ENCODE data around the gene COX7A1.

DNA sequence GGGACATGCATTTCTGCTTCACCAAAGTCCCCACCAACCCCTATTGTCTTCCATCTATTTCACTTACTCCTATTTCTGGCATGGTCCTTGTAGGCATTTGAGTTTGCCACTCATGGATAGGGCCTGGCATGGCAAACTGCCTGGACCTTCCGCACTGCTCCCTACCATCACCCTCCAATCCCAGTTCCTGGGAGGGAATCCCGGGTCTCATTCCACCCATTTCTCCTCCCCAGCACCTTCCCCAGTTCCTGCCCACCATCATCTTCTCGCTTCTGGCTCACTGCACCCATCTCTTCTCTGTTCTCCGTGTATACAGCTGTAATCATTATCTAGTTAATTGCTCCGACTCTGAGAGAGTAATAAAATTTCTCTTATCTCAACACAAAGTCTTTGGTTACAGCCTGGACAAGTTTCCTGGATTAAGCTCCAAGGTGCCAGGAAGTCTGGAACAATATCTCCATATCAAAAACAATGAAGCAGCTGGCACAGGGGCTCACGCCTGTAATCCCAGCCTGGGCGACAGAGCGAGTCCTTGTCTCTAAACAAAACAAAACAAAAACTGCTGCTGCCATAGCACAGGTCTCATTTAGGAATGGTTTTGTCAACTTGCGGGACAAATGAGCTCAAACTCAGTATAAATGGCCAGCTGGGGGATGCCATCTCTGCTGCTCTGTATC lies 17.0 kb upstream of the COX7A1 start:
- TF ChIP-seq CTCF (IDR thresholded peaks at IDR 0.05) (no peak), POLR2A (IDR thresholded peaks at IDR 0.05) (no peak)
